ENCODE data around the gene EPB41L4B.

Gene EPB41L4B

GRCh38 chr9:109304347-109304746 lies 16.5 kb downstream of the EPB41L4B start:
- TF ChIP-seq ISL1 (CRISPR knock-in tag; IDR thresholded peaks at IDR 0.05): no peak
- no peak for TF ChIP-seq ZNF8 (CRISPR knock-in tag; IDR thresholded peaks at IDR 0.05)
- no peak for TF ChIP-seq GLIS3 (CRISPR knock-in tag; IDR thresholded peaks at IDR 0.05)
- TF ChIP-seq TOX (CRISPR knock-in tag; IDR thresholded peaks at IDR 0.05; ENCODE audit: borderline replicate concordance): no peak
- no peak for TF ChIP-seq CSDC2 (CRISPR knock-in tag; IDR thresholded peaks at IDR 0.05)
- no peak for TF ChIP-seq PATZ1 (CRISPR knock-in tag; IDR thresholded peaks at IDR 0.05; ENCODE audit: borderline replicate concordance)
- no peak for TF ChIP-seq TSHZ2 (CRISPR knock-in tag; IDR thresholded peaks at IDR 0.05)
- no peak for TF ChIP-seq POU6F1 (CRISPR knock-in tag; IDR thresholded peaks at IDR 0.05; ENCODE audit: borderline replicate concordance, low read depth)
- no peak for TF ChIP-seq ZFP30 (CRISPR knock-in tag; IDR thresholded peaks at IDR 0.05)
- TF ChIP-seq CSRNP3 (CRISPR knock-in tag; IDR thresholded peaks at IDR 0.05): no peak
- TF ChIP-seq ZFP3 (CRISPR knock-in tag; IDR thresholded peaks at IDR 0.05): no peak
- no peak for TF ChIP-seq SNAI2 (CRISPR knock-in tag; IDR thresholded peaks at IDR 0.05)
- no peak for TF ChIP-seq ZNF70 (CRISPR knock-in tag; IDR thresholded peaks at IDR 0.05)
- TF ChIP-seq ZC3H10 (CRISPR knock-in tag; IDR thresholded peaks at IDR 0.05): no peak
- no peak for TF ChIP-seq ESRRG (CRISPR knock-in tag; IDR thresholded peaks at IDR 0.05)
- ATAC-seq: no peak

- TF ChIP-seq PPARA (CRISPR knock-in tag; IDR thresholded peaks at IDR 0.05; ENCODE audit: borderline replicate concordance) (no peak), POU6F1 (CRISPR knock-in tag; IDR thresholded peaks at IDR 0.05; ENCODE audit: borderline replicate concordance, low read depth) (no peak), BACH2 (CRISPR knock-in tag; IDR thresholded peaks at IDR 0.05; ENCODE audit: borderline replicate concordance) (no peak), ZNF8 (CRISPR knock-in tag; IDR thresholded peaks at IDR 0.05) (no peak), CSRNP3 (CRISPR knock-in tag; IDR thresholded peaks at IDR 0.05) (no peak), OSR1 (CRISPR knock-in tag; IDR thresholded peaks at IDR 0.05) (no peak), PATZ1 (CRISPR knock-in tag; IDR thresholded peaks at IDR 0.05; ENCODE audit: borderline replicate concordance) (no peak), TCF4 (CRISPR knock-in tag; IDR thresholded peaks at IDR 0.05; ENCODE audit: borderline replicate concordance) (no peak), CREB5 (CRISPR knock-in tag; IDR thresholded peaks at IDR 0.05; ENCODE audit: low read depth) (no peak), ARNTL (CRISPR knock-in tag; IDR thresholded peaks at IDR 0.05; ENCODE audit: borderline replicate concordance, low read depth) (no peak), ISL1 (CRISPR knock-in tag; IDR thresholded peaks at IDR 0.05) (no peak), TOX (CRISPR knock-in tag; IDR thresholded peaks at IDR 0.05; ENCODE audit: borderline replicate concordance) (no peak)
- no peak for ATAC-seq
These were observed 17.0 kb downstream of the EPB41L4B start for GRCh38 chr9:109303900-109304299.
